ENCODE results near the gene ZNF407. TPM values are rescaled to one million over a fixed set of nuclear protein-coding genes. Genes with fewer than 3 reads are reported as not detected.

Gene ZNF407
- total RNA-seq, 1 donor: 16.6 TPM

DNA sequence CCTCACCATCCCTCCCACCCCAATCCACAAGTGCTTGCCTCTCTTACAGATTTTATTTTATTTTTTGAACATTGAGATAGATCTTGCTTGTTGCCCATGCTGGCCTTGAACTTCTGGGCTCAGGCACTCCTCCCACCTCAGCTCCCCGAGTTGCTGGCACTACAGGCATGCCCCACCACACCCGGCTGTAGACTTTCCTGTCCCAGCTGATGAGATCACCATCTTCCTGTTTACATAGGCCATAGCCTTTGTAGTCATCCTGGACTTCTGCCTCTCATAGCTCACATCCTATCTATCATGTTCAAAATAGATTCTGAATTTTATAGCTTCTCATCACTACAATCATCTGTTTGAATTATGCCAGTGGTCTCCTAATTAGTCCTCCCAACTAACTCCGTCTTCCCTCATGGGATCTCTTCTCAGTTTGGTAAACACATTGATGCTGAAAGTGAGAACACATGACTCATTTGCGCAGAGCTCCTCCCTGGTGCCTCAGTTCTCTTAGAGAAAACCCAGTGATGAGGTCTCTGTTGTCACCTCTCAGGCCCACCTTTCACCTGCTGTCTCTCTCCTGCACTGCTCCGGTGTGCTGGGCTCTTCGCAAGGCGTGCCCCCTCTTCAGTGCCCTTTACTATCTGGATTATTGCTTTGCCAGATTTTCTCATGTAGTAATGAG is 243.0 kb downstream of the ZNF407 start:
- no peak overlapping the region for H2AFZ ChIP-seq (ENCODE audit: low read length)
- TF ChIP-seq, protein P1, sequence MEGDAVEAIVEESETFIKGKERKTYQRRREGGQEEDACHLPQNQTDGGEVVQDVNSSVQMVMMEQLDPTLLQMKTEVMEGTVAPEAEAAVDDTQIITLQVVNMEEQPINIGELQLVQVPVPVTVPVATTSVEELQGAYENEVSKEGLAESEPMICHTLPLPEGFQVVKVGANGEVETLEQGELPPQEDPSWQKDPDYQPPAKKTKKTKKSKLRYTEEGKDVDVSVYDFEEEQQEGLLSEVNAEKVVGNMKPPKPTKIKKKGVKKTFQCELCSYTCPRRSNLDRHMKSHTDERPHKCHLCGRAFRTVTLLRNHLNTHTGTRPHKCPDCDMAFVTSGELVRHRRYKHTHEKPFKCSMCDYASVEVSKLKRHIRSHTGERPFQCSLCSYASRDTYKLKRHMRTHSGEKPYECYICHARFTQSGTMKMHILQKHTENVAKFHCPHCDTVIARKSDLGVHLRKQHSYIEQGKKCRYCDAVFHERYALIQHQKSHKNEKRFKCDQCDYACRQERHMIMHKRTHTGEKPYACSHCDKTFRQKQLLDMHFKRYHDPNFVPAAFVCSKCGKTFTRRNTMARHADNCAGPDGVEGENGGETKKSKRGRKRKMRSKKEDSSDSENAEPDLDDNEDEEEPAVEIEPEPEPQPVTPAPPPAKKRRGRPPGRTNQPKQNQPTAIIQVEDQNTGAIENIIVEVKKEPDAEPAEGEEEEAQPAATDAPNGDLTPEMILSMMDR (IDR thresholded peaks at IDR 0.05; ENCODE audit: extremely low read depth, low read depth, low read length): no peak
- H4K20me1 ChIP-seq (ENCODE audit: insufficient read depth, low read length): no peaks in the 10 kb centered on the region
- peaks cover 18% of the 10 kb centered on the region for H3K4me1 ChIP-seq (ENCODE audit: insufficient read depth, low read length)
- peak overlapping the region; percentile 31 for H3K27ac ChIP-seq (ENCODE audit: low read depth, low read length)
- no peak overlapping the region for H3K4me3 ChIP-seq (ENCODE audit: insufficient read depth, low read length)
- H3K27me3 ChIP-seq (ENCODE audit: insufficient read depth, low read length): no peaks in the 10 kb centered on the region
- no peaks in the 10 kb centered on the region for H3K36me3 ChIP-seq (ENCODE audit: insufficient read depth, low read length)
- H3K79me2 ChIP-seq (ENCODE audit: insufficient read depth, low read length): no peaks in the 10 kb centered on the region
- H3K4me2 ChIP-seq (ENCODE audit: insufficient read depth, low read length): no peak overlapping the region
- DNase-seq (ENCODE audit: insufficient read length, low spot score, missing footprints): peak; percentile 81
- no peaks in the 10 kb centered on the region for H3K9me3 ChIP-seq (ENCODE audit: low read depth, low read length)

DNA sequence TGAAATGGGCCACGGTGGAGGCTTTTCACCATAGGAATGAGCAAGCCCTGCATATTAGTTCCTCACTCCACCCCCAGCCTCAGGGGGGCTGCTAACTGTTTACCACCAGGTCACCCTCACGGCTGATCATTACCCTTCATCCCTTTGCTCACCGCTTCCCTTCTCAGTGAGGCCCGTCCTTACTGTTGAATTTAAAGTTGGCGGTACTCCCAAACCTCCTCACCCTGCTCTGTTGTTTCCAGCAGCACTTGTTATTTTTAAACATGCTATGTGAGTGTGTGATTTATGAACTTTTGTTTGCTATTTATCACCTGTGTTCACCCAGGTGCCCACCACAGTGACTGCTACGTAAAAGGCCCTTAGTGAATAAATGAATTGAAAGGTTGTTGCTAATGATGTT is 243.6 kb downstream of the ZNF407 start:
- peaks cover 15% of the 10 kb centered on the region for H3K4me1 ChIP-seq (ENCODE audit: insufficient read depth, low read length)
- no peak for DNase-seq (ENCODE audit: insufficient read length, low spot score, missing footprints)
- no peaks in the 10 kb centered on the region for H3K36me3 ChIP-seq (ENCODE audit: insufficient read depth, low read length)
- TF ChIP-seq, protein P1 (IDR thresholded peaks at IDR 0.05; ENCODE audit: extremely low read depth, low read depth, low read length): no peak
- H3K4me2 ChIP-seq (ENCODE audit: insufficient read depth, low read length): no peak overlapping the region
- H3K27ac ChIP-seq (ENCODE audit: low read depth, low read length): no peak overlapping the region
- no peaks in the 10 kb centered on the region for H4K20me1 ChIP-seq (ENCODE audit: insufficient read depth, low read length)
- H3K4me3 ChIP-seq (ENCODE audit: insufficient read depth, low read length): no peak overlapping the region
- no peaks in the 10 kb centered on the region for H3K27me3 ChIP-seq (ENCODE audit: insufficient read depth, low read length)
- H3K9me3 ChIP-seq (ENCODE audit: low read depth, low read length): no peaks in the 10 kb centered on the region
- H3K79me2 ChIP-seq (ENCODE audit: insufficient read depth, low read length): no peaks in the 10 kb centered on the region
- no peak overlapping the region for H2AFZ ChIP-seq (ENCODE audit: low read length)

DNA sequence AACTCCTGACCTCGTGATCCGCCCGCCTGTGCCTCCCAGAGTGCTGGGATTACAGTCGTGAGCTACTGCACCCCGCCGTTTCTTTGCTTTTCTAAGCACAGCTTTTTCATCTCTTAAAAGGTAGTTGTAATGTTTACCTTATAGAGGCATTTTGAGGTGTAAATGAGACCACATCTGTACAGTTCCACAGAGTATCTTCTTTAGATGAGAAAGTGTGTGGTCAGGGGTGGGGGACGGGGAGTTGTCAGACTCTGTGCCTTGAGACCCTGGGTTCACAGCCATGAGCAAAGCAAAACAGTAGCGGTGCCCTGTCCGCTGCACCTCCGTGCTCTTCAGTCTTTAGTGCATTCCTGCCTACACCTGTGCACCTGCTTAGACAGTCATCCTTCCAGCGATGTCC is 251.6 kb downstream of the ZNF407 start:
- Histone ChIP-seq H3K9me3 (ENCODE audit: low read depth, low read length) (no peaks in the 10 kb centered on the region), H2AFZ (ENCODE audit: low read length) (no peak overlapping the region), H3K4me3 (ENCODE audit: insufficient read depth, low read length) (no peak overlapping the region), H3K4me1 (ENCODE audit: insufficient read depth, low read length) (no peaks in the 10 kb centered on the region), H3K27ac (ENCODE audit: low read depth, low read length) (no peak overlapping the region), H3K4me2 (ENCODE audit: insufficient read depth, low read length) (no peak overlapping the region), H3K36me3 (ENCODE audit: insufficient read depth, low read length) (no peaks in the 10 kb centered on the region), H3K79me2 (ENCODE audit: insufficient read depth, low read length) (no peaks in the 10 kb centered on the region), H3K27me3 (ENCODE audit: insufficient read depth, low read length) (no peaks in the 10 kb centered on the region), H4K20me1 (ENCODE audit: insufficient read depth, low read length) (no peaks in the 10 kb centered on the region)
- no peak for DNase-seq (ENCODE audit: insufficient read length, low spot score, missing footprints)
- TF ChIP-seq, protein P1 (IDR thresholded peaks at IDR 0.05; ENCODE audit: extremely low read depth, low read depth, low read length): no peak

DNA sequence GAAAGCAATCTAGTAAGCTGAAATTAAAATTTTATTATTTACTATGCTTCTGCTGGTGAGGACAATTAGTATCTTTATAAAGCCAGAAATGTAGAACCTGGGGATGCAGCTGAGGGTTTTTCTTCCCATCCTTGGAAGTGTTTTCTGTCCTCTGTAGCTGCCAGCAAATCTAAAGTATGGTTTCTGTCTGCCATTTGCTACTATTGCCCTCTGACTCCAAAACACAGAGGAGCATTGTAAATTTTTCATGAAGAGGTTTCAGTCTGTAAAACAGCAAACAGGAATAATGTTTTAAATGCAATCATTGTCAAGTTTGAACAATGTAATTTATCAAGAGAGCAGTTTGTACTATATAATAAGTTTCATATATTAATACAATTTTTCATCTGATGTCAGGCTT is 258.8 kb downstream of the ZNF407 start:
- H3K79me2 ChIP-seq (ENCODE audit: insufficient read depth, low read length): no peaks in the 10 kb centered on the region
- H3K4me1 ChIP-seq (ENCODE audit: insufficient read depth, low read length): no peaks in the 10 kb centered on the region
- H2AFZ ChIP-seq (ENCODE audit: low read length): no peak overlapping the region
- H3K9me3 ChIP-seq (ENCODE audit: low read depth, low read length): no peaks in the 10 kb centered on the region
- H3K36me3 ChIP-seq (ENCODE audit: insufficient read depth, low read length): no peaks in the 10 kb centered on the region
- H3K27ac ChIP-seq (ENCODE audit: low read depth, low read length): no peak overlapping the region
- H3K27me3 ChIP-seq (ENCODE audit: insufficient read depth, low read length): no peaks in the 10 kb centered on the region
- TF ChIP-seq, protein P1 (IDR thresholded peaks at IDR 0.05; ENCODE audit: extremely low read depth, low read depth, low read length): no peak
- no peak for DNase-seq (ENCODE audit: insufficient read length, low spot score, missing footprints)
- no peaks in the 10 kb centered on the region for H4K20me1 ChIP-seq (ENCODE audit: insufficient read depth, low read length)
- no peak overlapping the region for H3K4me3 ChIP-seq (ENCODE audit: insufficient read depth, low read length)
- H3K4me2 ChIP-seq (ENCODE audit: insufficient read depth, low read length): no peak overlapping the region

All from osteoblast (primary cell).